WTC11 (cell line): ENCODE results near the gene USP10. TPM values are rescaled to one million over a fixed set of nuclear protein-coding genes. Genes with fewer than 3 reads are reported as not detected.

Source experiments
- ATAC-seq: fragments of 200-7000 bp; cut with Tn5 transposase; 2 replicates; pipeline ENCODE4 v1.10.0; 2021; ENCODE audit warnings: mild to moderate bottlenecking, moderate library complexity
- CTCF ChIA-PET: fragments of 300-600 bp; sonication (Branson Sonifier 250); formaldehyde crosslinking; loops from one replicate; lab custom pipeline; 2021; ENCODE audit warnings: antibody characterized with exemption; lab: Charles Lee
- POLR2A ChIA-PET: fragments of 350-600 bp; sonication (Branson Sonifier 250); formaldehyde crosslinking; loops from one replicate; lab custom pipeline; 2021; ENCODE audit warnings: antibody characterized with exemption; lab: Charles Lee
- DNase-seq: peaks from one replicate; pipeline ENCODE4 v3.0.0; 2021; ENCODE audit warnings: low spot score
- H3K27ac Mint-ChIP-seq: 2 replicates; pipeline ENCODE4 v1.8.0; 2021; ENCODE audit warnings: mixed read lengths
- H3K27me3 Mint-ChIP-seq: 2 replicates; pipeline ENCODE4 v1.8.0; 2021; ENCODE audit warnings: low read depth, mild to moderate bottlenecking, moderate library complexity, mixed read lengths
- H3K36me3 Mint-ChIP-seq: 2 replicates; pipeline ENCODE4 v1.8.0; 2021; ENCODE audit warnings: mixed read lengths
- H3K4me1 Mint-ChIP-seq: 2 replicates; pipeline ENCODE4 v1.8.0; 2022; ENCODE audit warnings: mixed read lengths
- H3K4me3 Mint-ChIP-seq: 2 replicates; pipeline ENCODE4 v1.8.0; 2021; ENCODE audit warnings: mild to moderate bottlenecking, moderate library complexity, mixed read lengths
- H3K9me3 Mint-ChIP-seq: 2 replicates; pipeline ENCODE4 v1.8.0; 2021; ENCODE audit warnings: mixed read lengths
- ATF3 ChIP-seq: sonication (generic); formaldehyde crosslinking; conservative IDR thresholded peaks from 2 replicates; pipeline ENCODE4 v1.8.1; 2022; ENCODE audit warnings: mild to moderate bottlenecking, missing genetic modification reagents
- ESRRA ChIP-seq: sonication (generic); formaldehyde crosslinking; IDR thresholded peaks from 2 replicates; pipeline ENCODE4 v1.8.1; 2022; ENCODE audit warnings: mild to moderate bottlenecking, missing genetic modification reagents, borderline replicate concordance
- ETV6 ChIP-seq: sonication (generic); formaldehyde crosslinking; IDR thresholded peaks from 2 replicates; pipeline ENCODE4 v1.8.1; 2022; ENCODE audit warnings: mild to moderate bottlenecking, missing genetic modification reagents
- FOXK1 ChIP-seq: sonication (generic); formaldehyde crosslinking; IDR thresholded peaks from 2 replicates; pipeline ENCODE4 v1.8.0; 2022; ENCODE audit warnings: mild to moderate bottlenecking, moderate library complexity, missing genetic modification reagents
- HMGA2 ChIP-seq: fragments of 250-450 bp; sonication (Bioruptor Pico); IDR thresholded peaks from 2 replicates; pipeline ENCODE4 v1.4.0; 2021; ENCODE audit warnings: mild to moderate bottlenecking, moderate library complexity
- PRDM15 ChIP-seq: sonication (generic); formaldehyde crosslinking; IDR thresholded peaks from 2 replicates; pipeline ENCODE4 v1.8.0; 2022; ENCODE audit warnings: missing genetic modification reagents
- RORB ChIP-seq: fragments of 250-450 bp; sonication (Bioruptor Pico); IDR thresholded peaks from 2 replicates; pipeline ENCODE4 v1.9.0; 2021; ENCODE audit warnings: mild to moderate bottlenecking
- SMAD3 ChIP-seq: sonication (generic); formaldehyde crosslinking; IDR thresholded peaks from 2 replicates; pipeline ENCODE4 v1.8.0; 2022; ENCODE audit warnings: missing genetic modification reagents, mild to moderate bottlenecking, borderline replicate concordance
- SMAD4 ChIP-seq: sonication (generic); formaldehyde crosslinking; IDR thresholded peaks from 2 replicates; pipeline ENCODE4 v1.8.0; 2022; ENCODE audit warnings: mild to moderate bottlenecking, missing genetic modification reagents
- TP53 ChIP-seq: sonication (generic); formaldehyde crosslinking; IDR thresholded peaks from 2 replicates; pipeline ENCODE4 v1.8.1; 2023; ENCODE audit warnings: mild to moderate bottlenecking, missing genetic modification reagents
- ZNF138 ChIP-seq: sonication (generic); formaldehyde crosslinking; conservative IDR thresholded peaks from 2 replicates; pipeline ENCODE4 v1.8.1; 2022; ENCODE audit warnings: mild to moderate bottlenecking, moderate library complexity, missing genetic modification reagents
- ZNF396 ChIP-seq: fragments of 250-450 bp; sonication (Bioruptor Pico); IDR thresholded peaks from 2 replicates; pipeline ENCODE4 v1.8.0; 2021; ENCODE audit warnings: mild to moderate bottlenecking, moderate library complexity, borderline replicate concordance
- ZNF416 ChIP-seq: fragments of 250-450 bp; sonication (Bioruptor Pico); IDR thresholded peaks from 2 replicates; pipeline ENCODE4 v1.9.0; 2021; ENCODE audit warnings: mild to moderate bottlenecking, inconsistent platforms
- total RNA-seq: library from RNA; stranded (reverse); gene quantifications from 3 replicates; pipeline ENCODE4 v1.2.3, GENCODE V29; 2021
- TF ChIP-seq, protein P1 (sequence below): fragments of 250-450 bp; sonication (Bioruptor Pico); IDR thresholded peaks from 2 replicates; pipeline ENCODE4 v1.9.0; 2021; ENCODE audit warnings: mild to moderate bottlenecking, borderline replicate concordance
- TF ChIP-seq, protein P2 (sequence below): sonication (generic); formaldehyde crosslinking; IDR thresholded peaks from 2 replicates; pipeline ENCODE4 v1.8.0; 2023; ENCODE audit warnings: missing genetic modification reagents
- TF ChIP-seq, protein P3 (sequence below): sonication (generic); formaldehyde crosslinking; IDR thresholded peaks from 2 replicates; pipeline ENCODE4 v1.8.0; 2022; ENCODE audit warnings: mild to moderate bottlenecking, missing genetic modification reagents
- TF ChIP-seq, protein P4 (sequence below): sonication (generic); formaldehyde crosslinking; IDR thresholded peaks from 2 replicates; pipeline ENCODE4 v1.8.1; 2023; ENCODE audit warnings: mild to moderate bottlenecking, missing genetic modification reagents

USP10 gene
- total RNA-seq, 1 experiment from 2014 or later, result 138 TPM

GRCh38 chr16:84825896-84826557, 126.2 kb downstream of the USP10 start (continued):
- TF ChIP-seq, protein P1, sequence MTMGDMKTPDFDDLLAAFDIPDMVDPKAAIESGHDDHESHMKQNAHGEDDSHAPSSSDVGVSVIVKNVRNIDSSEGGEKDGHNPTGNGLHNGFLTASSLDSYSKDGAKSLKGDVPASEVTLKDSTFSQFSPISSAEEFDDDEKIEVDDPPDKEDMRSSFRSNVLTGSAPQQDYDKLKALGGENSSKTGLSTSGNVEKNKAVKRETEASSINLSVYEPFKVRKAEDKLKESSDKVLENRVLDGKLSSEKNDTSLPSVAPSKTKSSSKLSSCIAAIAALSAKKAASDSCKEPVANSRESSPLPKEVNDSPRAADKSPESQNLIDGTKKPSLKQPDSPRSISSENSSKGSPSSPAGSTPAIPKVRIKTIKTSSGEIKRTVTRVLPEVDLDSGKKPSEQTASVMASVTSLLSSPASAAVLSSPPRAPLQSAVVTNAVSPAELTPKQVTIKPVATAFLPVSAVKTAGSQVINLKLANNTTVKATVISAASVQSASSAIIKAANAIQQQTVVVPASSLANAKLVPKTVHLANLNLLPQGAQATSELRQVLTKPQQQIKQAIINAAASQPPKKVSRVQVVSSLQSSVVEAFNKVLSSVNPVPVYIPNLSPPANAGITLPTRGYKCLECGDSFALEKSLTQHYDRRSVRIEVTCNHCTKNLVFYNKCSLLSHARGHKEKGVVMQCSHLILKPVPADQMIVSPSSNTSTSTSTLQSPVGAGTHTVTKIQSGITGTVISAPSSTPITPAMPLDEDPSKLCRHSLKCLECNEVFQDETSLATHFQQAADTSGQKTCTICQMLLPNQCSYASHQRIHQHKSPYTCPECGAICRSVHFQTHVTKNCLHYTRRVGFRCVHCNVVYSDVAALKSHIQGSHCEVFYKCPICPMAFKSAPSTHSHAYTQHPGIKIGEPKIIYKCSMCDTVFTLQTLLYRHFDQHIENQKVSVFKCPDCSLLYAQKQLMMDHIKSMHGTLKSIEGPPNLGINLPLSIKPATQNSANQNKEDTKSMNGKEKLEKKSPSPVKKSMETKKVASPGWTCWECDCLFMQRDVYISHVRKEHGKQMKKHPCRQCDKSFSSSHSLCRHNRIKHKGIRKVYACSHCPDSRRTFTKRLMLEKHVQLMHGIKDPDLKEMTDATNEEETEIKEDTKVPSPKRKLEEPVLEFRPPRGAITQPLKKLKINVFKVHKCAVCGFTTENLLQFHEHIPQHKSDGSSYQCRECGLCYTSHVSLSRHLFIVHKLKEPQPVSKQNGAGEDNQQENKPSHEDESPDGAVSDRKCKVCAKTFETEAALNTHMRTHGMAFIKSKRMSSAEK (CRISPR knock-in tag), result no peak

DNA sequence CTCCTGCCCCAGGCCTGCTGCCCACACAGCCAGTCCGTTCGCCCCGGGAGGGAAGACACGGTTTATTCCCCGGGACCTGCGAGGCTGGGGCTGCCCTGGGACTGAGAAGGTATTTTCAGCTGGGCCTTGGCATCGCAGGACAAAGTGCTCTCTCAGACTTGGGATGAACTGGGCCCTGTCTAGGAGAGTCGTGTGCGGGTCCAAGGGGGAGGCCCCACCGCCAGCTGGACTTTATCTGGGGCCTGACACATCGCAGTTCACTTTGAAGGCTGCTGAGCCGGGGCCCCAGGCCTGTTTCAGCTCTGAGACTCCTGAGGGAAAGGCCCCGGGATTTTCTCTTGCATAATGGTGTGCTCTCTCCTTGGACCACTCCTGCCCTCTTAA, 126.8 kb downstream of the USP10 start:
- TF ChIP-seq ESRRA (CRISPR knock-in tag) (no peak), ETV6 (CRISPR knock-in tag) (no peak), SMAD4 (no peak), RORB (CRISPR knock-in tag) (no peak), ZNF138 (no peak), PRDM15 (CRISPR knock-in tag) (no peak), HMGA2 (CRISPR knock-in tag) (no peak), FOXK1 (no peak), ZNF396 (CRISPR knock-in tag) (no peak), ATF3 (CRISPR knock-in tag) (no peak), TP53 (CRISPR knock-in tag) (no peak), SMAD3 (CRISPR knock-in tag) (no peak), ZNF416 (CRISPR knock-in tag) (no peak)
- TF ChIP-seq, protein P2, sequence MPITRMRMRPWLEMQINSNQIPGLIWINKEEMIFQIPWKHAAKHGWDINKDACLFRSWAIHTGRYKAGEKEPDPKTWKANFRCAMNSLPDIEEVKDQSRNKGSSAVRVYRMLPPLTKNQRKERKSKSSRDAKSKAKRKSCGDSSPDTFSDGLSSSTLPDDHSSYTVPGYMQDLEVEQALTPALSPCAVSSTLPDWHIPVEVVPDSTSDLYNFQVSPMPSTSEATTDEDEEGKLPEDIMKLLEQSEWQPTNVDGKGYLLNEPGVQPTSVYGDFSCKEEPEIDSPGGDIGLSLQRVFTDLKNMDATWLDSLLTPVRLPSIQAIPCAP, result no peak
- TF ChIP-seq, protein P3, sequence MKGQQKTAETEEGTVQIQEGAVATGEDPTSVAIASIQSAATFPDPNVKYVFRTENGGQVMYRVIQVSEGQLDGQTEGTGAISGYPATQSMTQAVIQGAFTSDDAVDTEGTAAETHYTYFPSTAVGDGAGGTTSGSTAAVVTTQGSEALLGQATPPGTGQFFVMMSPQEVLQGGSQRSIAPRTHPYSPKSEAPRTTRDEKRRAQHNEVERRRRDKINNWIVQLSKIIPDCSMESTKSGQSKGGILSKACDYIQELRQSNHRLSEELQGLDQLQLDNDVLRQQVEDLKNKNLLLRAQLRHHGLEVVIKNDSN, result no peak
- TF ChIP-seq, protein P4, sequence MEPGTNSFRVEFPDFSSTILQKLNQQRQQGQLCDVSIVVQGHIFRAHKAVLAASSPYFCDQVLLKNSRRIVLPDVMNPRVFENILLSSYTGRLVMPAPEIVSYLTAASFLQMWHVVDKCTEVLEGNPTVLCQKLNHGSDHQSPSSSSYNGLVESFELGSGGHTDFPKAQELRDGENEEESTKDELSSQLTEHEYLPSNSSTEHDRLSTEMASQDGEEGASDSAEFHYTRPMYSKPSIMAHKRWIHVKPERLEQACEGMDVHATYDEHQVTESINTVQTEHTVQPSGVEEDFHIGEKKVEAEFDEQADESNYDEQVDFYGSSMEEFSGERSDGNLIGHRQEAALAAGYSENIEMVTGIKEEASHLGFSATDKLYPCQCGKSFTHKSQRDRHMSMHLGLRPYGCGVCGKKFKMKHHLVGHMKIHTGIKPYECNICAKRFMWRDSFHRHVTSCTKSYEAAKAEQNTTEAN, result no peak
- H3K27ac Mint-ChIP-seq, result no peak overlapping the region
- no peak overlapping the region for H3K4me3 Mint-ChIP-seq
- POLR2A ChIA-PET, result interaction anchor here (0.7 kb wide), 1 partner anchor 1005 kb away, joined by 3 read pairs; no protein-coding TSS in a partner anchor
- H3K4me1 Mint-ChIP-seq, result peaks cover 8% of the 10 kb centered on the region
- ATAC-seq (no peak), DNase-seq (no peak)
- CTCF ChIA-PET, result interaction anchor here (1.4 to 1.8 kb wide), 4 partner anchors 98 to 126 kb away, joined by 4 to 6 read pairs (median 4); no protein-coding TSS in a partner anchor
- H3K27me3 Mint-ChIP-seq, result peaks cover 11% of the 10 kb centered on the region
- peaks cover 3% of the 10 kb centered on the region; the same call in 1 of the 2 replicates for H3K9me3 Mint-ChIP-seq
- H3K36me3 Mint-ChIP-seq, result no peaks in the 10 kb centered on the region
